Fibroblast of lung (primary cell): ENCODE results near the gene DCAF11. TPM values are rescaled to one million over a fixed set of nuclear protein-coding genes. Genes with fewer than 3 reads are reported as not detected.

Experiments used
- polyA plus RNA-seq, 2 donors: library from polyadenylated mRNA; depleted of rRNA in 1 of 2; stranded (reverse) in 1 of 2; unstranded in 1 of 2; fragments of >200 nt; gene quantifications; 2 replicates each; pipeline ENCODE4 v1.2.1, GENCODE V29; 2011 to 2012; ENCODE audit warnings: missing spikeins in 1 of 2
- total RNA-seq: library from RNA; depleted of rRNA; stranded (reverse); fragments of >200 nt; gene quantifications from 2 replicates; pipeline ENCODE4 v1.2.1, GENCODE V29; 2014

DCAF11 gene
- total and polyA plus RNA-seq, 2 donors (not counting 1 experiment from before 2014, with no cell fraction given) = 18.4 to 68.0 TPM

Other genes with a start within 250 kb of the DCAF11 start
- gene DHRS4, start 161.0 kb upstream of the DCAF11 start, total RNA-seq = 51.9 and 54.7 TPM in 2 replicates
- gene DHRS4, start 161.0 kb upstream of the DCAF11 start, polyA plus RNA-seq = 28.9 and 30.5 TPM in 2 replicates
- gene DHRS4L2, start 125.8 kb upstream of the DCAF11 start, total RNA-seq = 16.7 and 22.6 TPM in 2 replicates
- gene DHRS4L2, start 125.8 kb upstream of the DCAF11 start, polyA plus RNA-seq = 12.7 and 12.8 TPM in 2 replicates
- gene CARMIL3, start 62.8 kb upstream of the DCAF11 start, total RNA-seq = 0.17 and 0.26 TPM in 2 replicates
- gene CARMIL3, start 62.8 kb upstream of the DCAF11 start, polyA plus RNA-seq = 0.11 TPM in 1 of 2 replicates, not detected in the other
- not detected in 2 replicates for gene CPNE6, start 43.2 kb upstream of the DCAF11 start, total RNA-seq
- not detected in 2 replicates for gene CPNE6, start 43.2 kb upstream of the DCAF11 start, polyA plus RNA-seq
- 33.9 and 71.3 TPM in 2 replicates for gene PCK2, start 20.5 kb upstream of the DCAF11 start, total RNA-seq
- gene PCK2, start 20.5 kb upstream of the DCAF11 start, polyA plus RNA-seq = 12.7 and 15.9 TPM in 2 replicates
- 0.77 and 0.99 TPM in 2 replicates for gene NRL, start 172 bp downstream of the DCAF11 start, total RNA-seq
- gene NRL, start 172 bp downstream of the DCAF11 start, polyA plus RNA-seq = 0.45 and 0.49 TPM in 2 replicates
- gene FITM1, start 15.9 kb downstream of the DCAF11 start, total RNA-seq = under 0.01 TPM in 1 of 2 replicates, not detected in the other
- gene FITM1, start 15.9 kb downstream of the DCAF11 start, polyA plus RNA-seq = not detected in 2 replicates
- 172 and 177 TPM in 2 replicates for gene PSME1, start 21.4 kb downstream of the DCAF11 start, total RNA-seq
- 221 and 266 TPM in 2 replicates for gene PSME1, start 21.4 kb downstream of the DCAF11 start, polyA plus RNA-seq
- 12.3 and 18.0 TPM in 2 replicates for gene EMC9, start 26.8 kb downstream of the DCAF11 start, total RNA-seq
- gene EMC9, start 26.8 kb downstream of the DCAF11 start, polyA plus RNA-seq = 6.6 and 10.2 TPM in 2 replicates
- 82.7 and 148 TPM in 2 replicates for gene PSME2, start 31.8 kb downstream of the DCAF11 start, total RNA-seq
- gene PSME2, start 31.8 kb downstream of the DCAF11 start, polyA plus RNA-seq = 132 and 175 TPM in 2 replicates
- 25.4 and 30.3 TPM in 2 replicates for gene RNF31, start 32.7 kb downstream of the DCAF11 start, total RNA-seq
- 9.2 and 14.8 TPM in 2 replicates for gene RNF31, start 32.7 kb downstream of the DCAF11 start, polyA plus RNA-seq
- 110 and 142 TPM in 2 replicates for gene IRF9, start 46.5 kb downstream of the DCAF11 start, total RNA-seq
- 70.4 and 79.9 TPM in 2 replicates for gene IRF9, start 46.5 kb downstream of the DCAF11 start, polyA plus RNA-seq
- 0.51 and 1.8 TPM in 2 replicates for gene REC8, start 57.3 kb downstream of the DCAF11 start, total RNA-seq
- gene REC8, start 57.3 kb downstream of the DCAF11 start, polyA plus RNA-seq = 1.5 and 2.2 TPM in 2 replicates
- 22.6 and 25.3 TPM in 2 replicates for gene IPO4, start 74.0 kb downstream of the DCAF11 start, total RNA-seq
- gene IPO4, start 74.0 kb downstream of the DCAF11 start, polyA plus RNA-seq = 12.4 and 27.8 TPM in 2 replicates
- gene TM9SF1, start 80.7 kb downstream of the DCAF11 start, total RNA-seq = 49.6 and 61.6 TPM in 2 replicates
- gene TM9SF1, start 80.7 kb downstream of the DCAF11 start, polyA plus RNA-seq = 60.9 and 65.1 TPM in 2 replicates
- under 0.01 and 0.17 TPM in 2 replicates for gene TSSK4, start 90.9 kb downstream of the DCAF11 start, total RNA-seq
- not detected in 2 replicates for gene TSSK4, start 90.9 kb downstream of the DCAF11 start, polyA plus RNA-seq
- 22.1 and 24.9 TPM in 2 replicates for gene CHMP4A, start 98.7 kb downstream of the DCAF11 start, total RNA-seq
- gene CHMP4A, start 98.7 kb downstream of the DCAF11 start, polyA plus RNA-seq = 96.8 and 133 TPM in 2 replicates
- 13.6 and 22.1 TPM in 2 replicates for gene MDP1, start 101.3 kb downstream of the DCAF11 start, total RNA-seq
- 14.4 TPM in 2 replicates for gene MDP1, start 101.3 kb downstream of the DCAF11 start, polyA plus RNA-seq
- 140 and 145 TPM in 2 replicates for gene NEDD8, start 117.6 kb downstream of the DCAF11 start, total RNA-seq
- gene NEDD8, start 117.6 kb downstream of the DCAF11 start, polyA plus RNA-seq = 441 and 587 TPM in 2 replicates
- gene GMPR2, start 118.2 kb downstream of the DCAF11 start, total RNA-seq = 128 and 147 TPM in 2 replicates
- 68.3 and 80.2 TPM in 2 replicates for gene GMPR2, start 118.2 kb downstream of the DCAF11 start, polyA plus RNA-seq
- gene TINF2, start 127.8 kb downstream of the DCAF11 start, total RNA-seq = 54.7 and 61.4 TPM in 2 replicates
- gene TINF2, start 127.8 kb downstream of the DCAF11 start, polyA plus RNA-seq = 42.6 and 47.7 TPM in 2 replicates
- gene TGM1, start 148.4 kb downstream of the DCAF11 start, total RNA-seq = 0.51 and 0.83 TPM in 2 replicates
- gene TGM1, start 148.4 kb downstream of the DCAF11 start, polyA plus RNA-seq = 1.3 and 1.4 TPM in 2 replicates
- 14.1 and 21.0 TPM in 2 replicates for gene RABGGTA, start 156.8 kb downstream of the DCAF11 start, total RNA-seq
- gene RABGGTA, start 156.8 kb downstream of the DCAF11 start, polyA plus RNA-seq = 15.1 and 19.4 TPM in 2 replicates
- 6.9 and 10.7 TPM in 2 replicates for gene DHRS1, start 185.0 kb downstream of the DCAF11 start, total RNA-seq
- gene DHRS1, start 185.0 kb downstream of the DCAF11 start, polyA plus RNA-seq = 21.0 and 24.5 TPM in 2 replicates
- gene NOP9, start 185.1 kb downstream of the DCAF11 start, total RNA-seq = 16.2 and 16.7 TPM in 2 replicates
- 8.0 and 13.5 TPM in 2 replicates for gene NOP9, start 185.1 kb downstream of the DCAF11 start, polyA plus RNA-seq
- gene CIDEB, start 193.2 kb downstream of the DCAF11 start, total RNA-seq = 0.33 and 0.51 TPM in 2 replicates
- 0.35 and 0.42 TPM in 2 replicates for gene CIDEB, start 193.2 kb downstream of the DCAF11 start, polyA plus RNA-seq
- 1.3 and 1.8 TPM in 2 replicates for gene LTB4R2, start 195.4 kb downstream of the DCAF11 start, total RNA-seq
- gene LTB4R2, start 195.4 kb downstream of the DCAF11 start, polyA plus RNA-seq = 0.23 and 0.28 TPM in 2 replicates
- gene LTB4R, start 196.7 kb downstream of the DCAF11 start, total RNA-seq = 0.66 and 1.0 TPM in 2 replicates
- gene LTB4R, start 196.7 kb downstream of the DCAF11 start, polyA plus RNA-seq = 0.49 and 0.62 TPM in 2 replicates
- 1.3 and 7.4 TPM in 2 replicates for gene ADCY4, start 220.3 kb downstream of the DCAF11 start, total RNA-seq
- gene ADCY4, start 220.3 kb downstream of the DCAF11 start, polyA plus RNA-seq = 0.43 and 1.4 TPM in 2 replicates
- gene RIPK3, start 225.2 kb downstream of the DCAF11 start, total RNA-seq = 0.26 and 0.33 TPM in 2 replicates
- gene RIPK3, start 225.2 kb downstream of the DCAF11 start, polyA plus RNA-seq = 0.20 and 0.34 TPM in 2 replicates